Liver (tissue), 9 donors: ENCODE measurements around the gene PPP4R2. TPM values are rescaled to one million over a fixed set of nuclear protein-coding genes. Genes with fewer than 3 reads are reported as not detected.
A peak's percentile ranks its signal among the peaks of the same experiment; 100 is the strongest.

Experiments
- DNase-seq: peaks from one replicate; pipeline ENCODE4 v3.0.0-alpha.2; 2017; ENCODE audit warnings: low spot score
- H3K27ac ChIP-seq, 2 donors: one replicate each; pipeline ENCODE4 v1.7.0; 2013; ENCODE audit warnings: inconsistent platforms in 2 of 2, low read length in 2 of 2, control low read depth in 1 of 2, low read depth in 1 of 2, mild to moderate bottlenecking in 1 of 2
- H3K27me3 ChIP-seq, 4 donors: one replicate each; pipeline versions ENCODE4 v1.6.1 to v1.7.0; 2013; ENCODE audit warnings: low read length in 3 of 4, inconsistent platforms in 1 of 4, mild to moderate bottlenecking in 1 of 4, moderate library complexity in 1 of 4; ENCODE audit not compliant: control insufficient read depth in 4 of 4, insufficient read depth in 4 of 4
- H3K36me3 ChIP-seq, 4 donors: one replicate each; pipeline versions ENCODE4 v1.6.1 to v1.7.0; 2013; ENCODE audit warnings: low read length in 3 of 4, mild to moderate bottlenecking in 3 of 4, low read depth in 1 of 4, moderate library complexity in 1 of 4; ENCODE audit not compliant: control insufficient read depth in 4 of 4, insufficient read depth in 3 of 4
- H3K4me1 ChIP-seq, 4 donors: one replicate each; pipeline versions ENCODE4 v1.6.1 to v1.7.0; 2013; ENCODE audit warnings: low read length in 3 of 4, mild to moderate bottlenecking in 3 of 4, moderate library complexity in 1 of 4; ENCODE audit not compliant: control insufficient read depth in 4 of 4, insufficient read depth in 4 of 4
- H3K4me3 ChIP-seq, 3 donors: one replicate each; pipeline versions ENCODE4 v1.6.1 to v1.7.0; 2013; ENCODE audit warnings: low read length in 3 of 3, control low read depth in 1 of 3, low read depth in 1 of 3, mild to moderate bottlenecking in 1 of 3
- H3K9ac ChIP-seq, 2 donors: one replicate each; pipeline ENCODE4 v1.7.0; 2013; ENCODE audit warnings: low read length in 2 of 2, mild to moderate bottlenecking in 2 of 2, moderate library complexity in 2 of 2, control low read depth in 1 of 2, low read depth in 1 of 2
- H3K9me3 ChIP-seq, 4 donors: one replicate each; pipeline versions ENCODE4 v1.6.1 to v1.7.0; 2013; ENCODE audit warnings: low read length in 3 of 4; ENCODE audit not compliant: control insufficient read depth in 4 of 4
- EGR1 ChIP-seq, 2 donors: IDR thresholded peaks; 2 replicates each; pipeline ENCODE4 v1.6.1; 2016 to 2018; ENCODE audit warnings: antibody characterized with exemption in 2 of 2, low read depth in 2 of 2
- FOXA1 ChIP-seq: IDR thresholded peaks from 2 replicates; pipeline ENCODE4 v1.6.1; 2016; ENCODE audit warnings: antibody characterized with exemption
- FOXA2 ChIP-seq: IDR thresholded peaks from 2 replicates; pipeline ENCODE4 v1.6.1; 2016; ENCODE audit warnings: antibody characterized with exemption
- GABPA ChIP-seq, 2 donors: IDR thresholded peaks in 1 of 2; conservative IDR thresholded peaks in 1 of 2; 2 replicates each; pipeline ENCODE4 v1.6.1; 2016; ENCODE audit warnings: antibody characterized with exemption in 2 of 2, mild to moderate bottlenecking in 1 of 2, moderate library complexity in 1 of 2
- HNF4A ChIP-seq, 2 donors: conservative IDR thresholded peaks; 2 replicates each; pipeline ENCODE4 v1.6.1; 2016; ENCODE audit warnings: antibody characterized with exemption in 2 of 2, mild to moderate bottlenecking in 2 of 2
- HNF4G ChIP-seq: IDR thresholded peaks from 2 replicates; pipeline ENCODE4 v1.6.1; 2016; ENCODE audit warnings: antibody characterized with exemption
- JUND ChIP-seq, 2 donors: IDR thresholded peaks; 2 replicates each; pipeline ENCODE4 v1.6.1; 2016; ENCODE audit warnings: antibody characterized with exemption in 2 of 2
- NR2F2 ChIP-seq: IDR thresholded peaks from 2 replicates; pipeline ENCODE4 v1.6.1; 2016; ENCODE audit warnings: antibody characterized with exemption
- RAD21 ChIP-seq, 2 donors: IDR thresholded peaks; 2 replicates each; pipeline ENCODE4 v1.6.1; 2016; ENCODE audit warnings: antibody characterized with exemption in 2 of 2, mild to moderate bottlenecking in 2 of 2
- RXRA ChIP-seq, 2 donors: IDR thresholded peaks; 2 replicates each; pipeline ENCODE4 v1.6.1; 2017 to 2018; ENCODE audit warnings: antibody characterized with exemption in 2 of 2, mild to moderate bottlenecking in 1 of 2
- SP1 ChIP-seq: IDR thresholded peaks from 2 replicates; pipeline ENCODE4 v1.6.1; 2018; ENCODE audit warnings: antibody characterized with exemption, mild to moderate bottlenecking
- TAF1 ChIP-seq: conservative IDR thresholded peaks from 2 replicates; pipeline ENCODE4 v1.6.1; 2016; ENCODE audit warnings: antibody characterized with exemption, mild to moderate bottlenecking
- YY1 ChIP-seq: IDR thresholded peaks from 2 replicates; pipeline ENCODE4 v1.6.1; 2016; ENCODE audit warnings: antibody characterized with exemption, mild to moderate bottlenecking
- ZBTB33 ChIP-seq: IDR thresholded peaks from 2 replicates; pipeline ENCODE4 v1.6.1; 2016; ENCODE audit warnings: antibody characterized with exemption
- WGBS: extraction: QIAGEN DNeasy Blood & Tissue Kit; methylation state at CpG from one replicate; pipeline ENCODE4 v1.1.7; 2013; 5-methylcytosine and 5-hydroxymethylcytosine counted together
- polyA plus RNA-seq, 2 donors: library from polyadenylated mRNA; stranded (reverse) in 1 of 2; unstranded in 1 of 2; fragments of 200-250 nt in 1 of 2; fragments of >200 nt in 1 of 2; fragmentation: Nextera tagmentation in 1 of 2; extraction: Ambion mirVana in 1 of 2; gene quantifications; one replicate each; pipeline versions ENCODE4 v1.2.1 to v1.2.3, GENCODE V29; 2013 to 2015
- total RNA-seq, 2 donors: library from RNA; depleted of rRNA; stranded (reverse); fragments of >200 nt; gene quantifications; one replicate each; pipeline ENCODE4 v1.2.3, GENCODE V29; 2014
- TF ChIP-seq, protein P1 (sequence below): fragments of 150-350 bp; IDR thresholded peaks from 2 replicates; pipeline ENCODE4 v1.5.1; 2017; ENCODE audit warnings: improper control_type of control experiment, low read depth, low read length; ENCODE audit not compliant: missing input control
- TF ChIP-seq, protein P2 (sequence below): IDR thresholded peaks from 2 replicates; pipeline ENCODE4 v1.6.1; 2016; ENCODE audit warnings: antibody characterized with exemption
- donor health status: healthy.
- donor health status: healthy.
- donor health status: healthy.
- donor health status: healthy.
- donor health status: healthy.

Gene PPP4R2
- total and polyA plus RNA-seq, 4 donors = 12.2 to 35.9 (median 33.7) TPM

DNA sequence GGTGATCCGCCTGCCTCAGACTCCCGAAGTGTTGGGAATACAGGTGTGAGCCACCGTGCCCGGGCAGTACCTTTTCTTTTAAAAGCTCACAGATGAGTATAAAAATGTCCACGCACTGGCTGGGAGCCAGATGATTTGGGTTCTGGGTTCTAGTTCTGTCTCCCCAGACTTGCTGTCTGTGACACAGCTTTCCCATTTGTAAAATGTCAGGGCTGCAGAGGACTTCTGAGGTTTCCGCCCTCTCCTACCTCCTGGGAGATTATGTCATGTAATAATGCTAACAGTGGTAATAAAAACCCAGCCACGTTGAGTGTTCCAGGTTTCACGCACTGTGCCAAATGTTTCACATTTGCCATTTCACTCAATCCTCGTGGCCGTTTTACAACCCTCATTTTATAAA is 1.3 kb upstream of the PPP4R2 start:
- 85% methylated on average over 10 of the region's 10 CpGs for WGBS
- no peak for TF ChIP-seq JUND (IDR thresholded peaks at IDR 0.05)
- TF ChIP-seq, protein P1, sequence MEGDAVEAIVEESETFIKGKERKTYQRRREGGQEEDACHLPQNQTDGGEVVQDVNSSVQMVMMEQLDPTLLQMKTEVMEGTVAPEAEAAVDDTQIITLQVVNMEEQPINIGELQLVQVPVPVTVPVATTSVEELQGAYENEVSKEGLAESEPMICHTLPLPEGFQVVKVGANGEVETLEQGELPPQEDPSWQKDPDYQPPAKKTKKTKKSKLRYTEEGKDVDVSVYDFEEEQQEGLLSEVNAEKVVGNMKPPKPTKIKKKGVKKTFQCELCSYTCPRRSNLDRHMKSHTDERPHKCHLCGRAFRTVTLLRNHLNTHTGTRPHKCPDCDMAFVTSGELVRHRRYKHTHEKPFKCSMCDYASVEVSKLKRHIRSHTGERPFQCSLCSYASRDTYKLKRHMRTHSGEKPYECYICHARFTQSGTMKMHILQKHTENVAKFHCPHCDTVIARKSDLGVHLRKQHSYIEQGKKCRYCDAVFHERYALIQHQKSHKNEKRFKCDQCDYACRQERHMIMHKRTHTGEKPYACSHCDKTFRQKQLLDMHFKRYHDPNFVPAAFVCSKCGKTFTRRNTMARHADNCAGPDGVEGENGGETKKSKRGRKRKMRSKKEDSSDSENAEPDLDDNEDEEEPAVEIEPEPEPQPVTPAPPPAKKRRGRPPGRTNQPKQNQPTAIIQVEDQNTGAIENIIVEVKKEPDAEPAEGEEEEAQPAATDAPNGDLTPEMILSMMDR = no peak
- no peak for TF ChIP-seq NR2F2
- no peak for TF ChIP-seq YY1
- no peak for TF ChIP-seq SP1
- TF ChIP-seq FOXA1 = no peak
- no peak for TF ChIP-seq GABPA (IDR thresholded peaks at IDR 0.05 in 1 of 2, conservative IDR thresholded peaks at IDR 0.05 in 1 of 2)
- TF ChIP-seq, protein P2, sequence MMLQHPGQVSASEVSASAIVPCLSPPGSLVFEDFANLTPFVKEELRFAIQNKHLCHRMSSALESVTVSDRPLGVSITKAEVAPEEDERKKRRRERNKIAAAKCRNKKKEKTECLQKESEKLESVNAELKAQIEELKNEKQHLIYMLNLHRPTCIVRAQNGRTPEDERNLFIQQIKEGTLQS = no peak
- no peak for TF ChIP-seq RAD21 (IDR thresholded peaks at IDR 0.05)
- no peak for TF ChIP-seq TAF1
- H3K9ac ChIP-seq = no peak overlapping the region
- H3K4me3 ChIP-seq = no peak overlapping the region
- H3K36me3 ChIP-seq = peaks cover 0 to 4% (median 0%) of the 10 kb centered on the region in 4 donors
- H3K9me3 ChIP-seq = no peaks in the 10 kb centered on the region
- H3K4me1 ChIP-seq = peaks cover 0 to 27% (median 25%) of the 10 kb centered on the region in 4 donors
- H3K27me3 ChIP-seq = no peaks in the 10 kb centered on the region
- DNase-seq = no peak
- H3K27ac ChIP-seq = no peak overlapping the region

DNA sequence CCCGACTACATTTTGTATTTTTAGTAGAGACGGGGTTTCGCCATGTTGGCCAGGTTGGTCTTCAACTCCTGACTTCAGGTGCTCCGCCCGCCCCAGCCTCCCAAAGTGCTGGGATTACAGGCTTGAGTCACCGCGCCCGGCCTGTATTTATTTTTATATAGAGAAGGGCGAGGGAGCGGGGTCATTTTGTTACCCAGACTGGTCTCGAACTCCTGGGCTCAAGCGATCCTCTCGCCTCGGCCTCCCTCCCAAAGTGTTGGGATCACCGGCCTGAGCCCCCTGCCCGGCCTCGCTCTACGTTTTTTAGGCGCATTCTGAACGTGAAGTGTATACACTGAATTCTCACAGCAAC is 514 bp upstream of the PPP4R2 start:
- Histone ChIP-seq H3K27me3 (no peaks in the 10 kb centered on the region), H3K9me3 (no peaks in the 10 kb centered on the region), H3K4me1 (peaks cover 0 to 32% (median 30%) of the 10 kb centered on the region in 4 donors), H3K27ac (peak overlapping the region; percentile 64 to 97), H3K36me3 (peaks cover 0 to 8% (median 3%) of the 10 kb centered on the region in 4 donors), H3K9ac (peak overlapping the region; percentile 48 to 79), H3K4me3 (peak overlapping the region in 2 of 3 donors; percentile 40 to 94)
- no peak for TF ChIP-seq FOXA2
- TF ChIP-seq HNF4A (conservative IDR thresholded peaks at IDR 0.05) = no peak
- no peak for TF ChIP-seq EGR1 (IDR thresholded peaks at IDR 0.05; ENCODE audit: low read depth in 2 of 2)
- TF ChIP-seq TAF1 = no peak
- DNase-seq = peak; percentile 41
- 84% methylated on average over 20 of the region's 20 CpGs for WGBS

DNA sequence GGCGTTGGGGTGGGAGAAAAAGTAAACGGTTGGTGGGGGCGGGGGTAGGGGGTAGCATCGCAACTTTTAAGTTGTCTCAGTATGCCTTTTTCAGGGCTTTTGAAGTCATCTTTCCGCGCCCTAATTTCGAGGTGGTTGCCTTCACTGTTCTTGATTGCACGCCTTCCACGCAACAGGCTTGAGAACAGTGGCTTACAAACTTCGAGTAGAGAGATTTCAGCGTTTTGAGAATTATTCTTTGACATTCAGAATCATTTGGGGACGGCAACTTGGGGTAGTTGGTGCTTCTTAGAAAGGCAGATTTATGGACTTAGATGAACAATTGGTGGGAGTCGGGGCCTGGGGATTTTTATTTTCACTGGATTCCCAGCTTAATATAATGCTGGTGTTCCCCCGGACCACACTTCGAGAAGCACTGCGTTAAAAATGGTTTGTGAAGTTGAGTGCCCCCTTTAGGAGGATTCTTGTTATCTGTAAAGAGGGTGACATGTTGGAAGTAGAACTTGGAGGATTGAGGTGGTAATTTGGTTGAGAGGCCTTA is 880 bp downstream of the PPP4R2 start:
- Histone ChIP-seq H3K9me3 (no peaks in the 10 kb centered on the region), H3K4me3 (peak overlapping the region; percentile 76 to 97 (median 94)), H3K27me3 (no peaks in the 10 kb centered on the region), H3K36me3 (peaks cover 0 to 11% (median 3%) of the 10 kb centered on the region in 4 donors), H3K27ac (peak overlapping the region; percentile 64 to 97), H3K9ac (peak overlapping the region; percentile 46 to 87), H3K4me1 (peaks cover 0 to 42% (median 35%) of the 10 kb centered on the region in 4 donors)
- under 1% methylated on average over 16 of the region's 16 CpGs for WGBS
- DNase-seq = peak; percentile 42
- TF ChIP-seq EGR1 (IDR thresholded peaks at IDR 0.05; ENCODE audit: low read depth in 2 of 2) = no peak
- TF ChIP-seq HNF4A (conservative IDR thresholded peaks at IDR 0.05) = no peak
- no peak for TF ChIP-seq ZBTB33
- TF ChIP-seq, protein P1 = peak; percentile 19
- peak; percentile 68 to 69 for TF ChIP-seq RAD21 (IDR thresholded peaks at IDR 0.05)
- TF ChIP-seq RXRA (IDR thresholded peaks at IDR 0.05) = no peak
- TF ChIP-seq HNF4G = no peak
- no peak for TF ChIP-seq TAF1
- TF ChIP-seq YY1 = peak; percentile 37
